Small intestine (tissue), 7 donors: ENCODE results near the gene GALNT10. TPM values are rescaled to one million over a fixed set of nuclear protein-coding genes. Genes with fewer than 3 reads are reported as not detected.

Experiments
- DNase-seq, 2 donors: peaks; one replicate each; pipeline versions ENCODE4 v3.0.0 to v3.0.0-alpha.2; 2013
- FAIRE-seq: peaks from 2 replicates; lab custom pipeline; 2012; peaks lifted over from hg19 to GRCh38; lab: Jason Lieb, UNC
- H3K27ac ChIP-seq, 3 donors: one replicate each; pipeline ENCODE4 v1.5.1; 2013; ENCODE audit warnings: low read length in 2 of 3, mild to moderate bottlenecking in 2 of 3, control low read depth in 1 of 3, inconsistent platforms in 1 of 3, low read depth in 1 of 3, moderate library complexity in 1 of 3
- H3K27me3 ChIP-seq, 3 donors: one replicate each; pipeline ENCODE4 v1.6.1; 2013; ENCODE audit warnings: low read length in 3 of 3, inconsistent platforms in 1 of 3; ENCODE audit not compliant: control insufficient read depth in 3 of 3, insufficient read depth in 3 of 3
- H3K36me3 ChIP-seq, 3 donors: one replicate each; pipeline ENCODE4 v1.6.1; 2013; ENCODE audit warnings: low read length in 3 of 3, inconsistent platforms in 1 of 3, low read depth in 1 of 3, mild to moderate bottlenecking in 1 of 3, moderate library complexity in 1 of 3; ENCODE audit not compliant: control insufficient read depth in 3 of 3, insufficient read depth in 2 of 3
- H3K4me1 ChIP-seq, 3 donors: one replicate each; pipeline ENCODE4 v1.6.1; 2013; ENCODE audit warnings: low read length in 2 of 3, inconsistent platforms in 1 of 3, low read depth in 1 of 3, mild to moderate bottlenecking in 1 of 3, moderate library complexity in 1 of 3; ENCODE audit not compliant: control insufficient read depth in 3 of 3, insufficient read depth in 2 of 3
- H3K4me3 ChIP-seq, 3 donors: one replicate each; pipeline ENCODE4 v1.5.1; 2013; ENCODE audit warnings: low read length in 3 of 3, control low read depth in 1 of 3, inconsistent platforms in 1 of 3, low read depth in 1 of 3, mild to moderate bottlenecking in 1 of 3, moderate library complexity in 1 of 3
- H3K9me3 ChIP-seq, 2 donors: one replicate each; pipeline ENCODE4 v1.6.1; 2013; ENCODE audit warnings: low read depth in 1 of 2, low read length in 1 of 2; ENCODE audit not compliant: control insufficient read depth in 2 of 2, insufficient read depth in 1 of 2
- WGBS, 3 donors: extraction: QIAGEN DNeasy Blood & Tissue Kit; methylation state at CpG; one replicate each; pipeline ENCODE4 v1.1.7; 2013; 5-methylcytosine and 5-hydroxymethylcytosine counted together
- polyA plus RNA-seq, 4 donors: library from polyadenylated mRNA; stranded (reverse) in 3 of 4; unstranded in 1 of 4; fragments of 200-250 nt in 3 of 4; fragments of 120-200 nt in 1 of 4; gene quantifications; one replicate each; pipeline versions ENCODE4 v1.2.1 to v1.2.3, GENCODE V29; 2013
- donor health status: healthy with polysubstance abuse.
- donor health status: control.
- donor health status: control.
- donor health status: Bipolar disorder and iron deficiency.
- donor health status: healthy.

Gene GALNT10
- polyA plus RNA-seq, 4 donors: 5.4 to 18.1 (median 8.7) TPM

- 10 to 25% (median 21%) methylated on average over 8 of the region's 8 CpGs for WGBS, 3 donors
- Histone ChIP-seq H3K9me3 (no peaks in the 10 kb centered on the region), H3K27me3 (no peaks in the 10 kb centered on the region), H3K27ac (peak overlapping the region in 1 of 3 donors; percentile 32), H3K4me1 (peaks cover 0 to 18% (median 4%) of the 10 kb centered on the region in 3 donors), H3K36me3 (peaks cover 0 to 10% (median 0%) of the 10 kb centered on the region in 3 donors), H3K4me3 (no peak overlapping the region)
- FAIRE-seq: no peak
- peak; percentile 37 to 43 for DNase-seq
Measured at GRCh38 chr5:154196955-154197652, 6.6 kb downstream of the GALNT10 start.

DNA sequence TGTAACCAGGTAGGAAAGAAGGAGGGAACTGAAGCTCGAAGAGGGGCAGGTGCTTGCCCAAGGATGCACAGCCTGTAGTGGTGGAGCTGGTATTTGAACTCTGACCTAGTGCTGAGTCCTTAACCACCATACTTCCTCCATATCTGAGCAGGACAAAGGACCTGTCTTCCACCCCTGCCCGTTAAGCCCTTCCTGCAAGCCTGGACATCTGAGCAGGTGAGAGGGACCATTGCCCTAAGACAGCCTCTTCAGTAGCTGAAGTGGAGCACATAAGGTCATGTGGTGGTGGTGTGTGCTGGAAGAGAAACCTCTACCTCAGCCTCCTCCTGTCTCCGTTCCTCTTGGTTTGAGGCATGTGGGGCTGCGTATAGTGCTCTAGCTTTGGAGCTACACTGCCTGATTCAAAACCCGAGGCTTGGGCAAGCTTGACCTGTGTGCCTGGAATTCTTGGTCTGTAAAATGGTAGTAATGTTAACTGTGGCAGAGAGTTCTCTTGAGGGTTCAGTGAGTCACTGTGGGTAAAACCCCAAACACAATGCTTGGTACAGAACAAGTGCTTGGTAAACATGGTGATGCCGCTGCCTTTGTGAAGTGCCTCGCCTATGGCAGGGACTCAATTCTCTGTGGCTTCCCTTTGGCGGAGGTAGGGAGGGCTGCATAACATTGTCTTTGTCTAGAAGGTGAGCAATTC, 7.4 kb downstream of the GALNT10 start:
- Histone ChIP-seq H3K27me3 (no peaks in the 10 kb centered on the region), H3K4me1 (peaks cover 2 to 15% (median 4%) of the 10 kb centered on the region in 3 donors), H3K36me3 (peaks cover 0 to 10% (median 0%) of the 10 kb centered on the region in 3 donors), H3K4me3 (no peak overlapping the region), H3K9me3 (no peaks in the 10 kb centered on the region), H3K27ac (peak overlapping the region in 2 of 3 donors; percentile 30 to 81)
- 52 to 72% (median 54%) methylated on average over 8 of the region's 8 CpGs for WGBS, 3 donors
- no peak for FAIRE-seq
- DNase-seq: peak in 1 of 2 donors; percentile 63

- H3K27me3 ChIP-seq: no peaks in the 10 kb centered on the region
- H3K4me3 ChIP-seq: no peak overlapping the region
- DNase-seq (no peak), FAIRE-seq (no peak)
- peaks cover 2 to 17% (median 4%) of the 10 kb centered on the region in 3 donors for H3K4me1 ChIP-seq
- H3K27ac ChIP-seq: peak overlapping the region in 2 of 3 donors; percentile 52 to 78
- H3K9me3 ChIP-seq: no peaks in the 10 kb centered on the region
- WGBS, 3 donors: 83 to 92% (median 84%) methylated on average over 4 of the region's 4 CpGs
- H3K36me3 ChIP-seq: peaks cover 0 to 10% (median 0%) of the 10 kb centered on the region in 3 donors
Measured at GRCh38 chr5:154198611-154199230, 8.2 kb downstream of the GALNT10 start.

GRCh38 chr5:154199263-154199662, 8.7 kb downstream of the GALNT10 start:
- FAIRE-seq: no peak
- Histone ChIP-seq H3K36me3 (peaks cover 0 to 10% (median 0%) of the 10 kb centered on the region in 3 donors), H3K4me3 (no peak overlapping the region), H3K9me3 (no peaks in the 10 kb centered on the region), H3K27ac (peak overlapping the region in 2 of 3 donors; percentile 52 to 78), H3K27me3 (no peaks in the 10 kb centered on the region), H3K4me1 (peaks cover 2 to 17% (median 4%) of the 10 kb centered on the region in 3 donors)
- 59 to 85% (median 60%) methylated on average over 4 of the region's 4 CpGs for WGBS, 3 donors
- no peak for DNase-seq

GRCh38 chr5:154199671-154200220, 9.2 kb downstream of the GALNT10 start:
- Histone ChIP-seq H3K4me1 (peaks cover 2 to 17% (median 4%) of the 10 kb centered on the region in 3 donors), H3K27me3 (no peaks in the 10 kb centered on the region), H3K4me3 (no peak overlapping the region), H3K36me3 (peaks cover 0 to 10% (median 0%) of the 10 kb centered on the region in 3 donors), H3K27ac (no peak overlapping the region), H3K9me3 (no peaks in the 10 kb centered on the region)
- FAIRE-seq (no peak), DNase-seq (no peak)
- 84 to 94% (median 84%) methylated on average over 7 of the region's 7 CpGs for WGBS, 3 donors

DNA sequence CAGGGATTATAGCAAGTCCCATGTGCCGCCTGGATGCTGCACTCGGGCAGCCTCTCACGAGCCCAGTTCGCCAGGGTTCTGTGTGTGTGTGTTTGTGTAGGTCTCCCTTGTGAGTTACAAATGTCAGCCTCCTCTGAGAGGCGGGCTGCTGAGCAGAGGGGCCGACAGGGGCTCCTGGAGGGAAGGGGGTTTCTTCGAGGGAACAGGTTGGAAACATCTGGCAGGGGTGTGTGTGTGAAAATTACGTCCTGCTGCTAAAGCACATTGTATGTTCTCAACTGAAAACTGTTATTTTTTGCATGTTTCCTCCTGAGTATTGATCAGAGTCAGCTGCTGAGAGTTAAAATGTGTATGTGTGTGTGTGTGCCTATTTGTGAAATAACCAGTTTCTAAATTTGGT, 9.7 kb downstream of the GALNT10 start:
- 87 to 94% (median 93%) methylated on average over 8 of the region's 8 CpGs for WGBS, 3 donors
- FAIRE-seq: no peak
- H3K4me3 ChIP-seq: no peak overlapping the region

GRCh38 chr5:154201108-154201769, 10.7 kb downstream of the GALNT10 start:
- no peak overlapping the region for H3K4me3 ChIP-seq
- whole genome bisulfite sequencing, 3 donors: 82 to 88% (median 87%) methylated on average over 7 of the region's 7 CpGs

More for the DNA sequence above, 9.7 kb downstream of the GALNT10 start:
- Histone ChIP-seq H3K4me1 (peaks cover 2 to 17% (median 4%) of the 10 kb centered on the region in 3 donors), H3K36me3 (peaks cover 0 to 10% (median 0%) of the 10 kb centered on the region in 3 donors), H3K9me3 (no peaks in the 10 kb centered on the region), H3K27ac (no peak overlapping the region), H3K27me3 (no peaks in the 10 kb centered on the region)
- DNase-seq: no peak

More at GRCh38 chr5:154201108-154201769, 10.7 kb downstream of the GALNT10 start:
- Histone ChIP-seq H3K36me3 (peaks cover 0 to 10% (median 0%) of the 10 kb centered on the region in 3 donors), H3K27me3 (no peaks in the 10 kb centered on the region), H3K9me3 (no peaks in the 10 kb centered on the region), H3K27ac (no peak overlapping the region), H3K4me1 (peaks cover 2 to 17% (median 4%) of the 10 kb centered on the region in 3 donors)
- no peak for DNase-seq
- FAIRE-seq: no peak
